ENCODE results near the gene DRD1.
"Not testable (repeated sequence)": the region's sequence is repeated elsewhere in the genome, so short reads cannot be mapped to it uniquely, and the experiment has no call there.

DRD1 gene

DNA sequence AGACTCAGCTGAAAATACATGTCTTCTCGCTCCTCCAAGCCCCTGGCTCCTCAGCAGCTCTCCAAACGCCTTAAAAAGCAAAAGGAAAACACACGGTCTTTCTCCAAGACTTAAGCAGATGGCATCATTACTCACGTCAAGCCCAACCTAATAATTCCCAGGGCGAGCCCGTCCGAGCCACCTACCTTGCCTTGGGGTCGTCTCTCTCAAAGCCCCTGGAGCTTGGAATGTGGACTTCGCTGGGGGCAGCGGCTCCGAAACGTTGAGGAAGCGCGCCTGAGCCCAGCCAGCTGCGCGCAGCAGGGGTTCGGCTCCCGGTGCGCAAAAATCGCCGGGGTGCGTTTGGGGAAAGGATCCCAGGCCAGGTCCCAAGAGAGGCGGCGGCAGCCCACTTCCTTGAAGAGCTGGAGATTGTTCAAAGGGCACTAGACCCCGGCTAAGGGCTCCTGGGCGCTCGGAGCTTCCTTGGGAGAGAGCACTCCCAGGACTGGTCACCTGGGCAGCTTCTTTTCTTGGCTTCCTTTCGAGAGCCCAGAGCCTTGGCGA is 395 bp downstream of the DRD1 start:
- DNase-seq (ENCODE audit: low read depth): no peak
- no peak overlapping the region for H3K4me3 ChIP-seq (ENCODE audit: low read depth, low read length)
- TF ChIP-seq, protein P1, sequence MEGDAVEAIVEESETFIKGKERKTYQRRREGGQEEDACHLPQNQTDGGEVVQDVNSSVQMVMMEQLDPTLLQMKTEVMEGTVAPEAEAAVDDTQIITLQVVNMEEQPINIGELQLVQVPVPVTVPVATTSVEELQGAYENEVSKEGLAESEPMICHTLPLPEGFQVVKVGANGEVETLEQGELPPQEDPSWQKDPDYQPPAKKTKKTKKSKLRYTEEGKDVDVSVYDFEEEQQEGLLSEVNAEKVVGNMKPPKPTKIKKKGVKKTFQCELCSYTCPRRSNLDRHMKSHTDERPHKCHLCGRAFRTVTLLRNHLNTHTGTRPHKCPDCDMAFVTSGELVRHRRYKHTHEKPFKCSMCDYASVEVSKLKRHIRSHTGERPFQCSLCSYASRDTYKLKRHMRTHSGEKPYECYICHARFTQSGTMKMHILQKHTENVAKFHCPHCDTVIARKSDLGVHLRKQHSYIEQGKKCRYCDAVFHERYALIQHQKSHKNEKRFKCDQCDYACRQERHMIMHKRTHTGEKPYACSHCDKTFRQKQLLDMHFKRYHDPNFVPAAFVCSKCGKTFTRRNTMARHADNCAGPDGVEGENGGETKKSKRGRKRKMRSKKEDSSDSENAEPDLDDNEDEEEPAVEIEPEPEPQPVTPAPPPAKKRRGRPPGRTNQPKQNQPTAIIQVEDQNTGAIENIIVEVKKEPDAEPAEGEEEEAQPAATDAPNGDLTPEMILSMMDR (IDR thresholded peaks at IDR 0.05; ENCODE audit: control insufficient read depth, extremely low read depth, insufficient read depth): no peak

DNA sequence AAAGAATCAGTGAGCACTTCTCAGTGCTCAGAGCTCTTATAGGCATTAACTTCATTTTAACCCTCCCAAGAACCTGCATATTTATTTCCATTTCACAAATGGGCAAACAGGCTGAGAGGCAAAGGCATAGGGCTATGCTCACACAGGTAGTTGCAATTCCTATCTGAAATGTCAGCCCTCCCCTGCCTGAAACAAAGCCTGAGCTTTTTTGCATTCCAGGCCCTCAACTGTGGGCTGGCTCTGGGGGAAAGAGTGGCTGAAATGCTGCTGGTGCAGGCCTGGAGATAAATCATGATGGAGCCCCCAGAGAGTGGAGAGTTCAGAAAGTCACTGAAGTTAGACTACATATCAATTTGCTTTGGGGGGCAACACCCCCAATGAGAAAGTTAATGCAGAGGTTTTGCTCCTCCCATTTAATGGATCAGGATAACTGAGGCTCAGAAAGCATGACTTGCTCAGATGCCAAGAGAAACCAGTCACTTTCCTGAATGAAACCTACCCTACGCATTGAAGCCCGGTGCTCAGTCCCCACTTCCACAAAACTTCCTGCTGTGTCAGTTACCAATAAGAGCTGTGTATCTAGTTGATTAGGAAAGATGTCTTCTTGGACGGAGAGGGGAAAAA is 5.6 kb downstream of the DRD1 start:
- TF ChIP-seq, protein P1 (IDR thresholded peaks at IDR 0.05; ENCODE audit: control insufficient read depth, extremely low read depth, insufficient read depth): no peak
- H3K4me3 ChIP-seq (ENCODE audit: low read depth, low read length): no peak overlapping the region
- no peak for DNase-seq (ENCODE audit: low read depth)

DNA sequence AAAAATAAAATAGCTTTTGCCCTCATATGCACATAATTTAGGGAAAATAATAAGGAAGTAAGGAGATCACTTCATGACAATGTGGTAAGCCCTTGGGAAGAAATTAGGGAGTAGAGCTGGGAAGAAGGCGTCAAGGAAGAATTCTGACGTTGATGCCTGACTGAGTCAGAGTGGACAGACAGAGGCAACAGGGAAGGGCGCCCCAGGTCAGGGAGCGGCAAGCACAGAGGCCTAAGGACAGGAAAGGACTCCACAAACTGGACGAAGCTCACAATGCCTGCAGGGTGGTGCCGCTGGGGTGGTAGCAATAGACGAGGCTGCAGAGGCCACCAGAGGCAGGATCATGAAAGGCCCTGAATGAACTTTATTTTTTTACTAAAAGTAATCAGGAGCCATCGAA is 7.6 kb downstream of the DRD1 start:
- TF ChIP-seq, protein P1 (IDR thresholded peaks at IDR 0.05; ENCODE audit: control insufficient read depth, extremely low read depth, insufficient read depth): no peak
- no peak for DNase-seq (ENCODE audit: low read depth)
- H3K4me3 ChIP-seq (ENCODE audit: low read depth, low read length): no peak overlapping the region

DNA sequence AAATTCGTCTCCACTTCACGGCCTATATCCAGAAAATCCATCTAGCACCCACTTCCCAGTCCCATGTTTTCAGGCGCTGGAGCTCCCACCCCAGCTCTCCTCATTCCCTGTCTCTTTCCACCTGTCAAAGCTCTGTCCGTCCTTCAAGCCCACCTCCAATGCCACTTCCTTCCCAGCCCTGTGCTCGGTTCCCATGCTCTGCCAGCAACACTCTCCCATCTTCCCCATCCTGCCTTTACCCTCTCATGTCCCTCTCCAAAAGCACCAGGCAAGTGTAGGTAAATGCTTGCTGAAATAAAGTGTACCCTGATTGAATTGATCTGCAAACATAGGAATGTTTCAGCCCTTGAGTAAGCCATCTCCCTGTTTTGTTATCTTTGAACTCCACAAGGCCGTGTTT is 9.2 kb downstream of the DRD1 start:
- no peak for DNase-seq (ENCODE audit: low read depth)
- TF ChIP-seq, protein P1 (IDR thresholded peaks at IDR 0.05; ENCODE audit: control insufficient read depth, extremely low read depth, insufficient read depth): no peak
- H3K4me3 ChIP-seq (ENCODE audit: low read depth, low read length): no peak overlapping the region

DNA sequence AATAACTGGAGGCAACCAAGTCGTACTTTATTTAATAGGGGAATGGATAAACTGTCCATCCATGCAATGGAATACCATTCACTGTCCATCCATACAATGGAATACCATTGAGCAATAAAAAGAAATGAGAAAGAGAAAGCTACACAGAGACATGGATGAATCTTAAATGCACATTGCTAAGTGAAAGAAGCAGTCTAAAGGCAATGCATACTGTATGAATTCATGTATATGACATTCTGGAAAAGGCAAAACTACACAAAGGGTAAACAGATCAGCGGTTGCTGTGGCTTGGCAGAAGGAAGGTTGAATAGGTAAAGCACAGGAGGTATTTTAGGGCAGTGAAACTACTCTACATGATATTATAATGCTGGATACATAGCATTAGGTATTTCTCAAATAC is 16.2 kb downstream of the DRD1 start:
- no peak overlapping the region for H3K4me3 ChIP-seq (ENCODE audit: low read depth, low read length)
- DNase-seq (ENCODE audit: low read depth): no peak
- TF ChIP-seq, protein P1 (IDR thresholded peaks at IDR 0.05; ENCODE audit: control insufficient read depth, extremely low read depth, insufficient read depth): no peak

DNA sequence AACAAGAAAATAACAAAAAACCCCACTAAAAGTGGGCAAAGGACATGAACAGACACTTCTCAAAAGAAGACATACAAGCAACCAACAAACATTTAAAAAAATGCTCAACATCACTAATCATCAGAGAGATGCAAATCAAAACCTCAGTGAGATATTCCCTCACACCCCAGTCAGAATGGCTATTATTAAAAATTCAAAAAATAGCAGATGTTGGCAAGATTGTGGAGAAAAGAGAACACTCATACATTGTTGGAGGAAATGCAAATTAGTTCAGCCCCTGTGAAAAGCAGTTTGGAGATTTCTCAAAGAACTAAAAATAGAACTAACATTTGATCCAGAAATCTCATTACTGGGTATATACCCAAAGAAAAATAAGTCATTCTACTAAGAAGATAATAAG is 19.4 kb downstream of the DRD1 start:
- not testable (repeated sequence) for H3K4me3 ChIP-seq (ENCODE audit: low read depth, low read length); DNase-seq (ENCODE audit: low read depth)

DNA sequence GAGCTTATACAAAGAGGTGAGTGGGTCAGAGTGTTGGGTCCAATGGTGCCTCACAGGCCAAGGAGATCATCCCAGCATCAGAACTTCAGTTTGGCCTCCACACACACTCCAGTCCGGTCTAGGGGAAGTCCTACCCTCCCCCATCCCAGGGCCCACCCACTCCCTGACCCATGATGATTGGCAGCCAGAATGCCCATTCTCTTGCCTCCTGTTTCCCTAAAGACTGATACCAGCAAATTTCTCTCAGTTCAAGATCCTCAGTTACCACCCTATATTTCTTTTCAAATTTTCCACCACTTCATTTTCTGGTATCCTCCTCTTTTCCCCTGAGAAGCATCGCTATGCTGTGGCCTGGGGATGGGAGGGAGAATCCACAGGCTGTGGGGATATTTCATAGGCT is 21.9 kb downstream of the DRD1 start:
- no peak overlapping the region for H3K4me3 ChIP-seq (ENCODE audit: low read depth, low read length)
- DNase-seq (ENCODE audit: low read depth): no peak
- TF ChIP-seq, protein P1 (IDR thresholded peaks at IDR 0.05; ENCODE audit: control insufficient read depth, extremely low read depth, insufficient read depth): no peak
